Measurements from ENCODE around the gene MRAP2. TPM values are rescaled to one million over a fixed set of nuclear protein-coding genes. Genes with fewer than 3 reads are reported as not detected.

MRAP2 gene
- total RNA-seq, 1 experiment from 2014 or later: 2.5 TPM

- in situ Hi-C loops (cut with HindIII; ENCODE audit: low pct_unique_long_range_greater_than_20kb, low sequenced_read_pairs): no loop called here
- TF ChIP-seq, protein P1, sequence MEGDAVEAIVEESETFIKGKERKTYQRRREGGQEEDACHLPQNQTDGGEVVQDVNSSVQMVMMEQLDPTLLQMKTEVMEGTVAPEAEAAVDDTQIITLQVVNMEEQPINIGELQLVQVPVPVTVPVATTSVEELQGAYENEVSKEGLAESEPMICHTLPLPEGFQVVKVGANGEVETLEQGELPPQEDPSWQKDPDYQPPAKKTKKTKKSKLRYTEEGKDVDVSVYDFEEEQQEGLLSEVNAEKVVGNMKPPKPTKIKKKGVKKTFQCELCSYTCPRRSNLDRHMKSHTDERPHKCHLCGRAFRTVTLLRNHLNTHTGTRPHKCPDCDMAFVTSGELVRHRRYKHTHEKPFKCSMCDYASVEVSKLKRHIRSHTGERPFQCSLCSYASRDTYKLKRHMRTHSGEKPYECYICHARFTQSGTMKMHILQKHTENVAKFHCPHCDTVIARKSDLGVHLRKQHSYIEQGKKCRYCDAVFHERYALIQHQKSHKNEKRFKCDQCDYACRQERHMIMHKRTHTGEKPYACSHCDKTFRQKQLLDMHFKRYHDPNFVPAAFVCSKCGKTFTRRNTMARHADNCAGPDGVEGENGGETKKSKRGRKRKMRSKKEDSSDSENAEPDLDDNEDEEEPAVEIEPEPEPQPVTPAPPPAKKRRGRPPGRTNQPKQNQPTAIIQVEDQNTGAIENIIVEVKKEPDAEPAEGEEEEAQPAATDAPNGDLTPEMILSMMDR (IDR thresholded peaks at IDR 0.05): no peak
- no peak for TF ChIP-seq REST (IDR thresholded peaks at IDR 0.05; ENCODE audit: insufficient read depth in 1 of 2, low read depth in 2 of 2, low read length in 1 of 2)
- no peak for TF ChIP-seq POLR2AphosphoS5 (IDR thresholded peaks at IDR 0.05; ENCODE audit: low read depth, low read length)
- no peak for TF ChIP-seq SIN3A (IDR thresholded peaks at IDR 0.05; ENCODE audit: borderline replicate concordance, insufficient read depth, low read depth, low read length)
- no peak for TF ChIP-seq TCF7L2 (IDR thresholded peaks at IDR 0.05; ENCODE audit: low read depth, low read length)
- CTCF ChIA-PET: no interaction called here
- BruUV-seq (replicated peaks): no TSS peak
- POLR2A ChIA-PET: no interaction called here
- Histone ChIP-seq H3K4me3 (ENCODE audit: low read depth in 2 of 2, low read length in 2 of 2) (no peak overlapping the region), H3K36me3 (ENCODE audit: control insufficient read depth, insufficient read depth, low read length) (no peaks in the 10 kb centered on the region), H3K27ac (ENCODE audit: low read length) (no peak overlapping the region), H3K4me1 (ENCODE audit: control insufficient read depth, insufficient read depth, low read length) (no peaks in the 10 kb centered on the region), H3K27me3 (ENCODE audit: control insufficient read depth, insufficient read depth, low read length) (peaks cover 8% of the 10 kb centered on the region; the same call in 1 of the 2 replicates), H3K9me3 (ENCODE audit: control insufficient read depth, insufficient read depth, low read depth, low read length) (no peaks in the 10 kb centered on the region)
- DNase-seq (ENCODE audit: low read depth, low spot score): no peak
- no peak for ATAC-seq
- intact Hi-C loops (cut with micrococcal nuclease; ENCODE audit: unreplicated experiment): no loop called here
Measured at GRCh38 chr6:84052883-84053241, 19.3 kb downstream of the MRAP2 start.

DNA sequence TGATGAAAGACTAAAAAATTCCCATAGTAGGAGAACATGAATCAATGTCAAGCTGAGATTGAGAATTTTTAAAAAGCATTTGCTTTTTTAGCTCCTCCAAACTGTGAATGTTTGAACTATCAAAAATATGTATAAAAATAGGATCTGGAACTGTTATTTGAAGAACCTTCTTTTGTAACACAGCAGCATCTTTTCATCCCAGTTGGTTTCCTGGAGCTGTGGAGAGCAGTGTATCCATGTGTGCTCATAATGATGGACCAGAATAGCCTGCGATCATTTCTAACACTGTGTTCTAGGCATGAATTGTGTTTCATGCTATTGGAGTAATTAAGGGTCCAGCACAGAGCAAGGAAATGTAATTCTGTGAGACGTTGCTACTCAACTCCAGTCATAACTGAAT is 22.1 kb downstream of the MRAP2 start:
- ChIA-PET CTCF (no interaction called here), POLR2A (no interaction called here)
- no peak overlapping the region for H3K27ac ChIP-seq (ENCODE audit: low read length)
- no peaks in the 10 kb centered on the region for H3K9me3 ChIP-seq (ENCODE audit: control insufficient read depth, insufficient read depth, low read depth, low read length)
- H3K27me3 ChIP-seq (ENCODE audit: control insufficient read depth, insufficient read depth, low read length): peaks cover 5% of the 10 kb centered on the region; the same call in 1 of the 2 replicates
- no peaks in the 10 kb centered on the region for H3K4me1 ChIP-seq (ENCODE audit: control insufficient read depth, insufficient read depth, low read length)
- intact Hi-C loops (cut with micrococcal nuclease; ENCODE audit: unreplicated experiment): no loop called here
- no peaks in the 10 kb centered on the region for H3K36me3 ChIP-seq (ENCODE audit: control insufficient read depth, insufficient read depth, low read length)
- no peak for ATAC-seq
- no peak overlapping the region for H3K4me3 ChIP-seq (ENCODE audit: low read depth in 2 of 2, low read length in 2 of 2)
- no peak for DNase-seq (ENCODE audit: low read depth, low spot score)
- in situ Hi-C loops (cut with HindIII; ENCODE audit: low pct_unique_long_range_greater_than_20kb, low sequenced_read_pairs): no loop called here
- BruUV-seq (replicated peaks): no TSS peak
- no peak for TF ChIP-seq POLR2AphosphoS5 (IDR thresholded peaks at IDR 0.05; ENCODE audit: low read depth, low read length)
- TF ChIP-seq TCF7L2 (IDR thresholded peaks at IDR 0.05; ENCODE audit: low read depth, low read length): no peak
- no peak for TF ChIP-seq REST (IDR thresholded peaks at IDR 0.05; ENCODE audit: insufficient read depth in 1 of 2, low read depth in 2 of 2, low read length in 1 of 2)
- TF ChIP-seq, protein P1 (IDR thresholded peaks at IDR 0.05): no peak
- TF ChIP-seq SIN3A (IDR thresholded peaks at IDR 0.05; ENCODE audit: borderline replicate concordance, insufficient read depth, low read depth, low read length): no peak
